GM10266 (cell line): ENCODE measurements around the gene TOP3B.

Source experiments
- DNase-seq: peaks from one replicate; pipeline ENCODE4 v3.0.0; 2012; ENCODE audit errors: extremely low spot score
- CTCF ChIP-seq: IDR thresholded peaks from 2 replicates; pipeline ENCODE4 v1.5.1; 2012; ENCODE audit warnings: mild to moderate bottlenecking, low read depth; ENCODE audit not compliant: control insufficient read depth, insufficient read depth; ENCODE audit errors: missing control alignments

Gene TOP3B

GRCh38 chr22:21921184-21921721 lies 61.3 kb downstream of the TOP3B start:
- no peak for TF ChIP-seq CTCF
- DNase-seq: no peak

DNA sequence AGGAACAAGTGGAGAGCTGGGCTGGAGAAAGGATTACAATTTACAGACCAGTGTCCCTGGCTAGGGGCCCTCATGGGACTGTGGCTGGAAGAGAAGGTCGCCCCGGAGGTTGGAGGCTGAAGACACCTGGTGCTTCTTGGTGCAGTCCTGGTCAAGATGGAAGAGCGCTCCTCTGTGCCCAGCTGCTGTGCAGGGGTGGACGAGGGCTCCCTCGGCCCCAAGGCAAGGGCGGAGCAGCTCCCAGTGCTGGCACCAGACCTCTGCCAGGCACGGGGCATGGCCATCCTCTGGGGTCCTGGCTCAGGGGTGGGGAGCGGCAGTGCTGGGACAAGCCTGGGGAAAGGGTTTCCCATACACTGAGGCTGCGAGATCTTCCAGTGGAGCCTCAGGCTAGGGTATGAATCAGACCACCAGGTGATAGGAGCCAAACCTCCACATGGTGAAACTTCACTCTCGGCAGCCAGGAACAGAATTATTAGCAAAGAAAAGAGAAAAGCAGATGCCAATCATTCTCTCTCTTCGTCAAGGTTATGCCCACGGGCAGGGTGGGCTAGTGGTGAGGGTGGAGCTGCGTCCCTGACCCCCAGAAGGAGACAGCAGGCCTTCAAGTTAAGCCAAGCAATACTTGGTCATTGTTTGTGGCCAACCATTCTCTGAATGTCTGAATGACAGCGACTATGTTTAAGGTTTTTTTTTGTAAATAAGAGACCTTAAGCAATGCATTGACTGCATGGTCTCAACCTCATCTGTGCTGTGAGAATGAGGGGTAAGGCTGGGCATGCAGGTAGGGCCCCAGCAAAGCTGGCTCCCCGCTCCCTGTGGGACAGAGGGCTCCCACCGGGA lies 62.0 kb downstream of the TOP3B start:
- DNase-seq: no peak
- TF ChIP-seq CTCF: no peak

DNA sequence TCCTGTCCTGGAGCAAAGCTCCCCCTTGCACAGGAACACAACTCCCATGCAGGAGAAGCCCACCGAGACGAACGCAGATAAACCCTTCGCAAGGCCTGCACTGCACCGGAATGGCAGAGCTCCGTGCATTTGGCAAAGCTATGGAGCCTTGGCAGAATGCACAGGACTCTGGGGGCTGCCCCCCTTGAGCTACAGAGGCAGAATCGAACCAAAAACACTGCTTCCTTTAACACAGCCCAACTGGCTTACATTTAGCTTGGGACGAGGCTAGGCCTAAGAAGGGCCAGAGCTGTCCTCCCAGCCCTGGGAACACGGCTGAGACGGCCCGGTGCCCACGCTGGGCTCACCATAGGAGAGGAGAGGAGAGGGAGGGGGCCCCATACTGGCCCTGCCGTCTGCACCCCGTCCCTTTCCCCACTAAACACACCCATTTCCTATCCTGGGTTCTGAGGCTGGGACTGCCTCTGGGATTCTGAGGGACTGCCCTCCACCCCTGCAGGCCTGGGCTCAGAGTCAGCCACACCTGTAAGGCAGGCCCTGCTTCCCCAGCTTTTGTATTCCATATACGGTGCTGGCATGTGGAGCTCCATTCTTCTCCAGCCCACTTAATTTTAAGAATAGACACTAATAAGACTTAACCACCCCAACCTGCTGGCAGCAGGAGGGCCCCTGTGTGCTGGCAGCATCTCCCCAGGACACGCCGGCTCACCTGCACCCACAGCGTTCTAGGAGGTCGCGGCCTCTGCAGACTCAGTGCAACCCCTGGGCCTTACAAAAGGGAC lies 62.9 kb downstream of the TOP3B start:
- no peak for DNase-seq
- no peak for TF ChIP-seq CTCF

- no peak for DNase-seq
- TF ChIP-seq CTCF: no peak
Measured at GRCh38 chr22:21918466-21919185, 64.0 kb downstream of the TOP3B start.

GRCh38 chr22:21917959-21918261 lies 64.7 kb downstream of the TOP3B start:
- no peak for DNase-seq
- TF ChIP-seq CTCF: no peak

- TF ChIP-seq CTCF: no peak
- DNase-seq: no peak
Measured at GRCh38 chr22:21917181-21917958, 65.2 kb downstream of the TOP3B start.
